SK-N-SH (cell line): Measurements from ENCODE around the gene NEUROG1. TPM values are rescaled to one million over a fixed set of nuclear protein-coding genes. Genes with fewer than 3 reads are reported as not detected.

ENCODE experiments used
- CTCF ChIA-PET: fragments of 300-600, 350-600 bp; formaldehyde crosslinking; extraction: SDS; loops from one replicate; lab custom pipeline; 2021; lab: Yijun Ruan, JAX
- POLR2A ChIA-PET: fragments of 350-600 bp; sonication (Branson Sonifier 250); formaldehyde crosslinking; extraction: SDS; loops from one replicate; lab custom pipeline; 2020; ENCODE audit warnings: antibody characterized with exemption, inconsistent platforms; lab: Yijun Ruan, JAX
- DNase-seq: peaks from one replicate; pipeline ENCODE4 v3.0.0; 2012
- H2AFZ ChIP-seq: fragments of 200-600 bp; sonication (generic); 2 replicates; pipeline ENCODE4 v1.8.1; 2016; ENCODE audit warnings: antibody characterized with exemption, mild to moderate bottlenecking, low read depth
- H3F3A ChIP-seq: fragments of 200-600 bp; sonication (generic); replicated peaks from 2 replicates; pipeline ENCODE3; 2016; ENCODE audit warnings: antibody characterized with exemption, mild to moderate bottlenecking; ENCODE audit not compliant: insufficient read depth
- H3K27ac ChIP-seq, 2 experiments: fragments of 200-500 bp in 1 of 2; fragments of 200-600 bp in 1 of 2; sonication (Bioruptor generic) in 1 of 2; sonication (generic), shearing (Covaris generic) in 1 of 2; 2 replicates each; pipeline versions ENCODE4 v1.5.1 to v1.6.1; 2014 to 2016; ENCODE audit warnings: low read depth in 2 of 2, inconsistent platforms in 1 of 2, low read length in 1 of 2, mild to moderate bottlenecking in 1 of 2, mixed read lengths in 1 of 2
- H3K27me3 ChIP-seq: fragments of 200-600 bp; sonication (generic), shearing (Covaris generic); 2 replicates; pipeline ENCODE4 v1.6.1; 2016; ENCODE audit warnings: mixed run types; ENCODE audit not compliant: insufficient read depth
- H3K36me3 ChIP-seq, 2 experiments: fragments of 200-500 bp in 1 of 2; fragments of 200-600 bp in 1 of 2; sonication (Bioruptor generic) in 1 of 2; sonication (generic) in 1 of 2; replicated peaks in 1 of 2; 2 replicates each; pipeline versions ENCODE3 to v1.5.1; 2014 to 2016; ENCODE audit warnings: low read length in 1 of 2, mild to moderate bottlenecking in 1 of 2; ENCODE audit not compliant: insufficient read depth in 2 of 2, control insufficient read depth in 1 of 2
- H3K4me1 ChIP-seq, 2 experiments: fragments of 200-500 bp in 1 of 2; fragments of 200-600 bp in 1 of 2; sonication (Bioruptor generic) in 1 of 2; sonication (generic), shearing (Covaris generic) in 1 of 2; 2 replicates each; pipeline versions ENCODE4 v1.5.1 to v1.6.1; 2014 to 2016; ENCODE audit warnings: low read depth in 1 of 2, low read length in 1 of 2, mixed run types in 1 of 2; ENCODE audit not compliant: insufficient read depth in 2 of 2, control insufficient read depth in 1 of 2
- H3K4me2 ChIP-seq: fragments of 200-600 bp; sonication (generic), shearing (Covaris generic); 2 replicates; pipeline ENCODE4 v1.6.1; 2017; ENCODE audit warnings: mixed run types
- H3K4me3 ChIP-seq, 2 experiments: fragments of 200-500 bp in 1 of 2; fragments of 200-600 bp in 1 of 2; sonication (Bioruptor generic) in 1 of 2; sonication (generic), shearing (Covaris generic) in 1 of 2; 2 replicates each; pipeline versions ENCODE4 v1.5.1 to v1.8.1; 2014 to 2016; ENCODE audit warnings: low read depth in 2 of 2, inconsistent platforms in 1 of 2, low read length in 1 of 2, mild to moderate bottlenecking in 1 of 2, mixed read lengths in 1 of 2, moderate library complexity in 1 of 2
- H3K79me2 ChIP-seq: fragments of 200-600 bp; sonication (generic); 2 replicates; pipeline ENCODE4 v1.8.1; 2017; ENCODE audit warnings: mild to moderate bottlenecking; ENCODE audit not compliant: insufficient read depth
- H3K9ac ChIP-seq: fragments of 200-600 bp; sonication (generic); 2 replicates; pipeline ENCODE4 v1.6.1; 2017; ENCODE audit warnings: mixed run types
- H3K9me2 ChIP-seq: fragments of 200-600 bp; sonication (generic); 2 replicates; pipeline ENCODE4 v1.6.1; 2017; ENCODE audit warnings: mixed run types
- H3K9me3 ChIP-seq: fragments of 200-600 bp; sonication (generic); 2 replicates; pipeline ENCODE4 v1.6.1; 2017; ENCODE audit warnings: mixed run types, mild to moderate bottlenecking, moderate library complexity
- H4K20me1 ChIP-seq: fragments of 200-600 bp; sonication (generic); 2 replicates; pipeline ENCODE4 v1.6.1; 2017; ENCODE audit warnings: mild to moderate bottlenecking, mixed run types; ENCODE audit not compliant: insufficient read depth
- CHD2 ChIP-seq: fragments of 150-350 bp; IDR thresholded peaks from 2 replicates; pipeline ENCODE4 v1.6.1; 2018; ENCODE audit warnings: low read length; ENCODE audit not compliant: partially characterized antibody
- CTCF ChIP-seq: fragments of 200-600 bp; sonication (generic); IDR thresholded peaks from 2 replicates; pipeline ENCODE4 v1.6.1; 2017; ENCODE audit warnings: antibody characterized with exemption, mild to moderate bottlenecking, moderate library complexity
- EP300 ChIP-seq, 2 experiments: IDR thresholded peaks; 2 replicates each; pipeline versions ENCODE4 v1.4.0 to v1.6.1; 2012; ENCODE audit warnings: borderline replicate concordance in 1 of 2, low read depth in 1 of 2, low read length in 1 of 2
- EZH2phosphoT487 ChIP-seq: fragments of 200-600 bp; sonication (generic); IDR thresholded peaks from 2 replicates; pipeline ENCODE4 v1.6.1; 2017; ENCODE audit warnings: low read depth, mixed run types, mild to moderate bottlenecking, antibody characterized with exemption, moderate library complexity, borderline replicate concordance
- FOSL2 ChIP-seq: IDR thresholded peaks from 2 replicates; pipeline ENCODE4 v1.4.0; 2012; ENCODE audit warnings: low read depth, mild to moderate bottlenecking, moderate library complexity, borderline replicate concordance
- FOXJ3 ChIP-seq: sonication (generic); formaldehyde crosslinking; IDR thresholded peaks from 2 replicates; pipeline ENCODE4 v1.5.1; 2020; ENCODE audit warnings: mild to moderate bottlenecking, missing genetic modification reagents
- GABPA ChIP-seq: IDR thresholded peaks from 2 replicates; pipeline ENCODE4 v1.4.0; 2012; ENCODE audit warnings: low read depth, mild to moderate bottlenecking
- JUND ChIP-seq: IDR thresholded peaks from 2 replicates; pipeline ENCODE4 v1.4.0; 2012
- MEF2A ChIP-seq: IDR thresholded peaks from 2 replicates; pipeline ENCODE4 v1.4.0; 2012; ENCODE audit warnings: low read depth, borderline replicate concordance
- MXI1 ChIP-seq: IDR thresholded peaks from 2 replicates; pipeline ENCODE4 v1.6.1; 2012; ENCODE audit warnings: mild to moderate bottlenecking, low read depth, low read length, improper control_type of control experiment
- NFIC ChIP-seq: IDR thresholded peaks from 2 replicates; pipeline ENCODE4 v1.4.0; 2012; ENCODE audit warnings: borderline replicate concordance
- PBX3 ChIP-seq: IDR thresholded peaks from 2 replicates; pipeline ENCODE4; 2012
- POLR2AphosphoS5 ChIP-seq: IDR thresholded peaks from 2 replicates; pipeline ENCODE4 v1.6.1; 2012; ENCODE audit warnings: low read depth, low read length
- RAD21 ChIP-seq: IDR thresholded peaks from 2 replicates; pipeline ENCODE4 v1.6.1; 2012; ENCODE audit warnings: mild to moderate bottlenecking, low read length
- RCOR1 ChIP-seq: fragments of 150-350 bp; IDR thresholded peaks from 2 replicates; pipeline ENCODE4 v1.6.1; 2017; ENCODE audit warnings: antibody characterized with exemption, low read length
- RFX5 ChIP-seq: IDR thresholded peaks from 2 replicates; pipeline ENCODE4 v1.6.1; 2012; ENCODE audit warnings: mild to moderate bottlenecking, improper control_type of control experiment, low read length
- SIN3A ChIP-seq: IDR thresholded peaks from 2 replicates; pipeline ENCODE4 v1.6.1; 2012; ENCODE audit warnings: low read depth, mild to moderate bottlenecking, low read length, moderate library complexity, borderline replicate concordance
- SMC3 ChIP-seq: IDR thresholded peaks from 2 replicates; pipeline ENCODE4 v1.6.1; 2012; ENCODE audit warnings: low read depth, low read length, improper control_type of control experiment
- TAF1 ChIP-seq: IDR thresholded peaks from 2 replicates; pipeline ENCODE4 v1.6.1; 2012; ENCODE audit warnings: low read depth, mild to moderate bottlenecking, low read length, moderate library complexity, borderline replicate concordance
- TCF12 ChIP-seq: IDR thresholded peaks from 2 replicates; pipeline ENCODE4 v1.4.0; 2012
- USF1 ChIP-seq: IDR thresholded peaks from 2 replicates; pipeline ENCODE4 v1.4.0; 2012; ENCODE audit warnings: low read depth, borderline replicate concordance
- USF2 ChIP-seq: fragments of 150-350 bp; IDR thresholded peaks from 2 replicates; pipeline ENCODE4 v1.6.1; 2017; ENCODE audit warnings: antibody characterized with exemption, low read length, low read depth, borderline replicate concordance
- YY1 ChIP-seq: IDR thresholded peaks from 2 replicates; pipeline ENCODE4 v1.4.0; 2012; ENCODE audit warnings: low read depth, mild to moderate bottlenecking
- WGBS: methylation state at CpG from one replicate; pipeline ENCODE4 v1.1.6; 2017; ENCODE audit warnings: low lambda C conversion rate; 5-methylcytosine and 5-hydroxymethylcytosine counted together
- polyA plus RNA-seq, 3 experiments: library from polyadenylated mRNA; depleted of rRNA; stranded (reverse); fragments of >200 nt; gene quantifications; 2 replicates each; pipeline ENCODE4 v1.2.3, GENCODE V29; 2012

Gene NEUROG1
- polyA plus RNA-seq, 1 of the 3 experiments (the other 2 are of a cell fraction), result not detected

GRCh38 chr5:135505973-135506372, 29.8 kb downstream of the NEUROG1 start:
- Histone ChIP-seq H3F3A (no peaks in the 10 kb centered on the region), H3K36me3 (no peaks in the 10 kb centered on the region), H3K4me1 (no peaks in the 10 kb centered on the region), H3K9me2 (no peaks in the 10 kb centered on the region), H2AFZ (no peak overlapping the region; the same call in 1 of the 2 replicates), H3K27ac (no peak overlapping the region), H4K20me1 (no peaks in the 10 kb centered on the region), H3K9ac (no peak overlapping the region), H3K79me2 (no peaks in the 10 kb centered on the region), H3K4me2 (no peak overlapping the region), H3K27me3 (peaks cover 30% of the 10 kb centered on the region; the same call in 1 of the 2 replicates), H3K4me3 (no peak overlapping the region), H3K9me3 (no peaks in the 10 kb centered on the region)
- ChIA-PET CTCF (interaction anchor here (1.6 kb wide), 1 partner anchor 40 kb away, joined by 5 read pairs; no protein-coding TSS in a partner anchor), POLR2A (no interaction called here)
- no peak for TF ChIP-seq JUND
- TF ChIP-seq PBX3, result no peak
- TF ChIP-seq MXI1, result no peak
- no peak for TF ChIP-seq YY1
- TF ChIP-seq EZH2phosphoT487, result no peak
- no peak for TF ChIP-seq GABPA
- no peak for TF ChIP-seq NFIC
- no peak for TF ChIP-seq TCF12
- TF ChIP-seq MEF2A, result no peak
- TF ChIP-seq CTCF, result no peak
- TF ChIP-seq SIN3A, result no peak
- no peak for TF ChIP-seq POLR2AphosphoS5
- no peak for TF ChIP-seq USF2
- no peak for DNase-seq
- 27% methylated on average over 2 of the region's 2 CpGs for WGBS

- Histone ChIP-seq H3K4me2 (no peak overlapping the region), H2AFZ (no peak overlapping the region), H3K36me3 (no peaks in the 10 kb centered on the region), H4K20me1 (no peaks in the 10 kb centered on the region), H3K9me2 (no peaks in the 10 kb centered on the region), H3K9me3 (no peaks in the 10 kb centered on the region), H3K27ac (no peak overlapping the region), H3K9ac (no peak overlapping the region), H3K27me3 (peaks cover 14% of the 10 kb centered on the region; the same call in 1 of the 2 replicates), H3K79me2 (no peaks in the 10 kb centered on the region), H3K4me3 (no peak overlapping the region), H3K4me1 (no peaks in the 10 kb centered on the region), H3F3A (no peaks in the 10 kb centered on the region)
- 62% methylated on average over 3 of the region's 3 CpGs for WGBS
- POLR2A ChIA-PET, result no interaction called here
- no peak for DNase-seq
- CTCF ChIA-PET, result interaction anchor here (0.7 to 2.6 kb wide), 3 partner anchors 26 to 48 kb away, joined by 3 to 13 read pairs (median 4); no protein-coding TSS in a partner anchor
- TF ChIP-seq RFX5 (no peak), RCOR1 (no peak), MXI1 (no peak), EP300 (IDR thresholded peaks at IDR 0.05; ENCODE audit: borderline replicate concordance in 1 of 2, low read depth in 1 of 2, low read length in 1 of 2) (no peak), USF1 (no peak), RAD21 (no peak), FOSL2 (no peak), SIN3A (no peak), CTCF (no peak), FOXJ3 (CRISPR knock-in tag) (no peak), CHD2 (no peak), TAF1 (no peak), GABPA (no peak), SMC3 (no peak)
These were observed 31.4 kb downstream of the NEUROG1 start for GRCh38 chr5:135504376-135504775.
